ENCODE data around the gene PRR18. TPM values are rescaled to one million over a fixed set of nuclear protein-coding genes. Genes with fewer than 3 reads are reported as not detected.

PRR18 gene
- total RNA-seq, 1 experiment from 2014 or later = not detected

GRCh38 chr6:166309977-166310376 is 1.8 kb upstream of the PRR18 start:
- H2BK20ac ChIP-seq (ENCODE audit: low read depth, low read length, poor library complexity, severe bottlenecking) = no peak overlapping the region
- DNase-seq = no peak
- Mint-ChIP-seq H3K36me3 (ENCODE audit: insufficient read depth in 1 of 3, low read depth in 3 of 3) (no peaks in the 10 kb centered on the region; a peak in 1 of 7 replicates), H3K4me3 (no peak overlapping the region), H3K4me1 (peaks cover 7 to 8% of the 10 kb centered on the region in 2 experiments), H3K9me3 (peaks cover 0 to 3% of the 10 kb centered on the region in 2 experiments; a peak in 1 of 5 replicates), H3K27me3 (ENCODE audit: low read depth) (peaks cover 58% of the 10 kb centered on the region), H3K27ac (no peak overlapping the region)
- no peak overlapping the region for H2AFZ ChIP-seq (ENCODE audit: low read length)
- no peak overlapping the region for H2BK12ac ChIP-seq (ENCODE audit: insufficient read length, low read depth, low read length)
- H4K91ac ChIP-seq (ENCODE audit: insufficient read length, low read depth, low read length) = no peak overlapping the region
- H3K14ac ChIP-seq (ENCODE audit: insufficient read depth, low read length) = no peak overlapping the region
- no peak overlapping the region for H2BK5ac ChIP-seq (ENCODE audit: insufficient read length, low read length)
- peaks cover 17% of the 10 kb centered on the region for H3K23me2 ChIP-seq (ENCODE audit: insufficient read length, low read depth, low read length, poor library complexity, severe bottlenecking)
- no peak overlapping the region for H4K8ac ChIP-seq (replicated peaks; ENCODE audit: insufficient read length, low read depth, low read length)
- H2BK120ac ChIP-seq (ENCODE audit: low read depth, low read length, poor library complexity, severe bottlenecking) = no peak overlapping the region
- no peak overlapping the region for H3K18ac ChIP-seq (ENCODE audit: insufficient read length, low read depth, low read length)
- no peaks in the 10 kb centered on the region for H4K20me1 ChIP-seq (ENCODE audit: control insufficient read depth, insufficient read depth, insufficient read length)
- H3K9me3 ChIP-seq (ENCODE audit: control insufficient read depth, low read depth, low read length) = no peaks in the 10 kb centered on the region
- H2BK15ac ChIP-seq (ENCODE audit: low read depth, low read length) = no peak overlapping the region
- no peak overlapping the region for H3K9ac ChIP-seq (ENCODE audit: extremely low read depth, insufficient read length, low read length)
- no peak overlapping the region for H4K5ac ChIP-seq (ENCODE audit: insufficient read length, low read depth, low read length)
- TF ChIP-seq, protein P1, sequence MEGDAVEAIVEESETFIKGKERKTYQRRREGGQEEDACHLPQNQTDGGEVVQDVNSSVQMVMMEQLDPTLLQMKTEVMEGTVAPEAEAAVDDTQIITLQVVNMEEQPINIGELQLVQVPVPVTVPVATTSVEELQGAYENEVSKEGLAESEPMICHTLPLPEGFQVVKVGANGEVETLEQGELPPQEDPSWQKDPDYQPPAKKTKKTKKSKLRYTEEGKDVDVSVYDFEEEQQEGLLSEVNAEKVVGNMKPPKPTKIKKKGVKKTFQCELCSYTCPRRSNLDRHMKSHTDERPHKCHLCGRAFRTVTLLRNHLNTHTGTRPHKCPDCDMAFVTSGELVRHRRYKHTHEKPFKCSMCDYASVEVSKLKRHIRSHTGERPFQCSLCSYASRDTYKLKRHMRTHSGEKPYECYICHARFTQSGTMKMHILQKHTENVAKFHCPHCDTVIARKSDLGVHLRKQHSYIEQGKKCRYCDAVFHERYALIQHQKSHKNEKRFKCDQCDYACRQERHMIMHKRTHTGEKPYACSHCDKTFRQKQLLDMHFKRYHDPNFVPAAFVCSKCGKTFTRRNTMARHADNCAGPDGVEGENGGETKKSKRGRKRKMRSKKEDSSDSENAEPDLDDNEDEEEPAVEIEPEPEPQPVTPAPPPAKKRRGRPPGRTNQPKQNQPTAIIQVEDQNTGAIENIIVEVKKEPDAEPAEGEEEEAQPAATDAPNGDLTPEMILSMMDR (conservative IDR thresholded peaks at IDR 0.05) = no peak
- no peak overlapping the region for H3T11ph ChIP-seq (ENCODE audit: low read length)
- no peak overlapping the region for H3K4ac ChIP-seq (ENCODE audit: low read depth, low read length)
- no peak overlapping the region for H3K27ac ChIP-seq (ENCODE audit: insufficient read length, low read depth, low read length)
- no peak overlapping the region for H3K56ac ChIP-seq (ENCODE audit: insufficient read length, low read depth, low read length)
- no peaks in the 10 kb centered on the region for H3K79me1 ChIP-seq (ENCODE audit: insufficient read depth, low read depth, low read length, poor library complexity, severe bottlenecking)
- H3K27me3 ChIP-seq (ENCODE audit: insufficient read depth, low read length) = peaks cover 29% of the 10 kb centered on the region; the same call in 1 of the 2 replicates
- H3K4me1 ChIP-seq (ENCODE audit: insufficient read depth, low read length) = no peaks in the 10 kb centered on the region; the same call in 1 of the 2 replicates
- WGBS (ENCODE audit: extremely low coverage, insufficient read length, low lambda C conversion rate) = no CpG with 5 or more reads among the region's 9 CpGs
- H3K79me2 ChIP-seq (ENCODE audit: insufficient read depth, low read length) = no peaks in the 10 kb centered on the region
- H2AK5ac ChIP-seq (ENCODE audit: insufficient read length, low read length) = no peak overlapping the region
- H3K4me2 ChIP-seq (ENCODE audit: insufficient read depth, insufficient read length, low read length) = no peak overlapping the region
- no peak overlapping the region for H3K23ac ChIP-seq (ENCODE audit: insufficient read length, low read depth, low read length)
